Fibroblast of mammary gland (primary cell): ENCODE data around the gene BMX.

Experiments used
- DNase-seq: peaks from one replicate; pipeline ENCODE4 v3.0.0-alpha.2; 2010; ENCODE audit warnings: low read depth
- H3K4me3 ChIP-seq: 2 replicates; pipeline ENCODE4 v1.5.1; 2011; ENCODE audit warnings: low read depth, mild to moderate bottlenecking, low read length, moderate library complexity; ENCODE audit not compliant: control insufficient read depth
- TF ChIP-seq, protein P1 (sequence below): conservative IDR thresholded peaks from 2 replicates; pipeline ENCODE4 v1.5.1; 2011; ENCODE audit warnings: low read depth, low read length, inconsistent platforms; ENCODE audit not compliant: control insufficient read depth, insufficient read depth

Gene BMX

DNA sequence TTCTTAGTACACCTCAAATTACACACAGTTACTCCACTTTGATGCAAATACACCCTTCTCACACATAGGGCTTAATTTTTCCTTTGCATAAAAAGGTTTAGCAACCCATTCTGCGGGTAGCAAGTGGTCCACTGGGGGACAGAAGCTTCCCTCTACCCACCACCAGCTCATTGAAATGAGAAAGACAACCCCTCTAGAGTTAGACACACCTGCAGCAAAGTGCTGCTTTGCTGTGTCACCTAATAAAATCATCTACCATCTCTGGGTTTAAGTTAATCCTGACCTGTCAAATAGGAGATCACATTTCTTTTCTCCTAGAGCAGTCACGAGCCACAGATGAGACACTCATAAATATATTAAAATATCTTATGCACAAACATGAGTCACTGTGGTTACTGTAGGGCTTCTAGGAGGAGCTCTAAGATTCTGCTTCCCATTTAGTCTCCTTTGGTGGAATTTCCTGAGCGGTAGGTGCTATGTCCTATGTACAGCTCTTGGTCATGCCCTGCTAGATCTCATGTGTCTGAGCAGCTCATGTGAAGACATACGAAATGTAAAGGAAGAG, 11.9 kb downstream of the BMX start:
- TF ChIP-seq, protein P1, sequence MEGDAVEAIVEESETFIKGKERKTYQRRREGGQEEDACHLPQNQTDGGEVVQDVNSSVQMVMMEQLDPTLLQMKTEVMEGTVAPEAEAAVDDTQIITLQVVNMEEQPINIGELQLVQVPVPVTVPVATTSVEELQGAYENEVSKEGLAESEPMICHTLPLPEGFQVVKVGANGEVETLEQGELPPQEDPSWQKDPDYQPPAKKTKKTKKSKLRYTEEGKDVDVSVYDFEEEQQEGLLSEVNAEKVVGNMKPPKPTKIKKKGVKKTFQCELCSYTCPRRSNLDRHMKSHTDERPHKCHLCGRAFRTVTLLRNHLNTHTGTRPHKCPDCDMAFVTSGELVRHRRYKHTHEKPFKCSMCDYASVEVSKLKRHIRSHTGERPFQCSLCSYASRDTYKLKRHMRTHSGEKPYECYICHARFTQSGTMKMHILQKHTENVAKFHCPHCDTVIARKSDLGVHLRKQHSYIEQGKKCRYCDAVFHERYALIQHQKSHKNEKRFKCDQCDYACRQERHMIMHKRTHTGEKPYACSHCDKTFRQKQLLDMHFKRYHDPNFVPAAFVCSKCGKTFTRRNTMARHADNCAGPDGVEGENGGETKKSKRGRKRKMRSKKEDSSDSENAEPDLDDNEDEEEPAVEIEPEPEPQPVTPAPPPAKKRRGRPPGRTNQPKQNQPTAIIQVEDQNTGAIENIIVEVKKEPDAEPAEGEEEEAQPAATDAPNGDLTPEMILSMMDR: no peak

DNA sequence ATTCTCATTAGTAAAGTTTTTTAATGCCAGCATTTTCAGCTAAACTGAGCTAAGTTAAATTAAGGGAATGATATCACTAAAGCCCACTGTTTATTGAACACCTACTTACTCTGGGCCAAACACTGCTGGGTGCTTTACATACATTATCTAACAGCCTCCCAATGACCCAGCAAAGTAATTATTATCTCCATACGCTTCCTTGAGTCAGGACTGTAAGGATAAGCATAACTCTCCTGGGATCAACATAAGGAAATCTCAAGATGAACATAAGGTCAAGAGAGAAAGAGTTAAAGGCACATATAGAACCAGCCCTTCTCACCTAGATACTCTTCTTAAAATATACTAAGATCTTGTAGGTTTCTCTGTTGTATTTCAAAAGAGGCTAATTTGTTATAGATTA, 13.7 kb downstream of the BMX start:
- H3K4me3 ChIP-seq: no peak overlapping the region
- no peak for DNase-seq
- TF ChIP-seq, protein P1: no peak

More for the DNA sequence above, 11.9 kb downstream of the BMX start:
- DNase-seq: no peak
- H3K4me3 ChIP-seq: no peak overlapping the region

DNA sequence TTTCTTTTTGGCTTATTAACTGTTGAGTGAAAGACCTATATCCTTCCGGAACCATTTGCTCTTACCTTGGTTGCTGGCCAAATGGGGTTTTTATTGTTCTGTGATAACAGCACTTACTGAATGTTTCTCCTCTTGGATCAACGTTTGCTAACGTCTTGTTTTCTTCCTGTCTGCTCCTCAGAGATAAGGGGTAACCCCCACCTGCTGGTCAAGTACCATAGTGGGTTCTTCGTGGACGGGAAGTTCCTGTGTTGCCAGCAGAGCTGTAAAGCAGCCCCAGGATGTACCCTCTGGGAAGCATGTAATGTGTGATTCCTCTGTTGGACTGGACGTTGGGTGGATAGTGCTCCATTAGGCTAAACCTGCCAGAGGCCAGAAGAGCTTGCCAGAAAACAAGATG, 15.3 kb downstream of the BMX start:
- no peak for DNase-seq
- no peak overlapping the region for H3K4me3 ChIP-seq
- TF ChIP-seq, protein P1: no peak

GRCh38 chrX:15522464-15522863, 21.9 kb downstream of the BMX start:
- TF ChIP-seq, protein P1: no peak

DNA sequence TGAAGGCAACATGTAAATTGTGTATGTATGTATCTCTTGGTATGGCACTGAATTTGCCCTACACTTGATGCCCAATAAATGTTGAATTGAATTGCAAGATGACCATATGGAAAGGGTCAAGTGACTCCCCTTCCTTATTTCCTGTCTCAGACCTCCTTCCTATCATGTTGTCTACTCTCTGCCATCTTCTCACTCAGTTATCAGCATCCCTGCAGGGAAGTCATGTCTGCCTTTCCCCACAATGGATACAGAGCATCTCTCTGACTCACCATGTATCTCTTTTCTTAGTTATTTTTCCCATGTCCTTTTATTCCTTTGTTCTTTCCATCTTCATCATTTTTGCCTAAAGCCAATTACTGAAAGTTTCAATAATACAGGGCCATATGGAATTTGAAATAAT, 22.5 kb downstream of the BMX start:
- no peak for DNase-seq
- H3K4me3 ChIP-seq: no peak overlapping the region
- TF ChIP-seq, protein P1: no peak

More at GRCh38 chrX:15522464-15522863, 21.9 kb downstream of the BMX start:
- no peak for DNase-seq
- no peak overlapping the region for H3K4me3 ChIP-seq

- no peak overlapping the region for H3K4me3 ChIP-seq
Observed at GRCh38 chrX:15524417-15524816, 23.8 kb downstream of the BMX start.

More at GRCh38 chrX:15524417-15524816, 23.8 kb downstream of the BMX start:
- no peak for DNase-seq
- TF ChIP-seq, protein P1: no peak
